ENCODE data around the gene AOPEP.

The AOPEP gene

DNA sequence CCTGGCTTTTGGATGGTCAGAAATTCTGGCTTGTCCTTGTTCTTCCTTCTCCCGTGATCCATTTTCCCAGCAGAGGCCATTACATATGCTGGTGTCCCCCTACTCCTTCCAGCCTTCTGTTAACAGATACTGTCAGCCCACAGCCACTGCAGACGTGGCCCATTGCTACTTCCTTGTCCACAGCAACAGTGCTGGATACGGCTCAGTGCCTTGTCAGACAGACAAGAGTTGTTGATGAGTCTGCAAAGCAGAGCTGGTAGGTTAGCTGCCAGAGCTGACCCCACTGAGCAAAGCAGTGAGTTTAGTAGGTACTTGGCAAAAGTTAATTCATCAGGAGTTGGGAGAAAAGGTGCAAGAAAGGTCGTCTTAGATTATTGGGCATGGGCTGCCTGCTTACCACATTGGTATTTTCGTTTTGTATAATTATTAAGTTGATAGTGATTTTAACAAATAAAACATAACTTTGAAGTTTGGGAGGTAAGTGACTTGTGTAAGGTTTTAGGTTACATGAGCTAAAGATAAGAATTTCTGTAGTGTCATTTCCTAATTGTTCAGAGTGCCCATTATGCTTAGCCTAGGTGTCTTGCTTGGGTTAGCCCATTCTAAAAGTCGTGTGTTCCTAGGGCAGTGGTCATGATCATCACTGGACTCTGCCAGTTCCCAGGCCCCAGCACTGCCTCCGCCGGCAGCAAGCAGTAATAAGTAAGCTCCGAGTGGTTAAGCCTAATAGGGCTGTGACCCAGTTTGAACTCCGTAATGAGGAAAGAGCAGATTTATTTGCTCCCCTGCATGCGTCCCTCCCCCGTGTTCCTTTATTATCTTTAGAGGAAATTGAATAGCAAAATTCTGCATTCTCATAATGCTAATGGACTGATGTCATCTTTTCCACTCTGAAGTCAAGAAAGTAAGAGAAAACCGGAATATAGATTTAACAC lies 299.0 kb downstream of the AOPEP start:
- no peak for DNase-seq

DNA sequence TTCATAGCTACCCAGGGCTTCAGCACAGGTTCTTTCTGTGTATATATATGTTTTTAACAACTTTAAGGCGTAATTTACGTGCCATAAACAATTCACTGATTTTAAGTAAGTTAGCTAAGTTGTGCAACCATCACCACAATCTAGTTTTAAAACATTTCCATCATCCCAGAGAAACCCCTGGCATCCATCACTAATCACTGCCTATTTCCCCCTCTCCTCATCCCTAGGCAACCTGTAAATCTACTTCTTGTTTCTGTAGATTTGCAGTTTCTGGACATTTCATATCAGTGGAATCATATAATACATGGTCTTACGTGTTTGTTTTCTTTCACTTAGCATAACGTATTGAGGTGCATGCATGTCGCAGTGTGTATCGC lies 299.6 kb downstream of the AOPEP start:
- no peak for DNase-seq

DNA sequence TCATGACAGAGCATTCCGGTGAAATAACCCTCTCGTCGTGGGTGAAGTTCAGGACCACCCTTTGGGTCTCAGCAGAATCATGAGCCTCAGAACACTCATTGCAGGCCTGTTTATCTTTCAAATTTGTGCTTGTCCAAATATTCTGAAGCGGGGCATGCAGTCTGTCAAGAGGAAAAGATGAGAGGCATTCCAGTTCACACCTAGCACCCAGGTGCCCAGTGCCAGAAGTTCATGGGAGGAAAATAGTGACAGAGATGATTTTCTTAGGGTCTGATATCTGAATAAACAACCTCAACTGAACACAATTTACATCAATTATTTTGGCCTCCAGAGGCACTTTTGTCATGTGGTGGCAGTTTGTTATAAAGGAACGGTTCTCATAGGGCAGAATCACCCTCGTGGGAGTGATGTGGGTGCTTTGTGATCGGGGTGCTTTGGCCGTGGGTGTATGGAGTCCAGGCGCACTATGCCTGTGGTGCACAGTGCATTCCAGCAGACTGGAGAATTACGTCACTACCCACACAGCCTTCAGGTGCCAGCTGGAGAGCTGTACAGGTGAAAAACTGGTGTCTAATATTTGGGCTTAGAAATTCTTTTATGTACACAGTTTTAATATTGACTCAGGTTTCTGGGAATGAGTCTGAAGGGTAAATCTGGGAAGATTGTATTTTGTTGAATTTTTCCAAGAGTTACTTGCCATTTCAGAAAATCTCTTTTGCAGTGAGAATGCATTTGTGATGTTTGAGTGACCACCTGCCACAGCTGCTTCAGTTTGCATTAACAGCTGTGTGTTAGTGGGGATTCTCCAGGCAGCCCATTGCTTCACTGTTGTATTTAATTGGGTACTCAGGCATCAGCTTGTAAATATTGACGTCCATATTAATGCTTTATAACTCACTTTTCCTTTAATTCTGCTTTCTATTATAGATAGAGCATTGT lies 301.7 kb downstream of the AOPEP start:
- DNase-seq: no peak

GRCh38 chr9:95028853-95029219 lies 302.3 kb downstream of the AOPEP start:
- no peak for DNase-seq

- DNase-seq: no peak
Observed at GRCh38 chr9:95029288-95029687, 302.8 kb downstream of the AOPEP start.

DNA sequence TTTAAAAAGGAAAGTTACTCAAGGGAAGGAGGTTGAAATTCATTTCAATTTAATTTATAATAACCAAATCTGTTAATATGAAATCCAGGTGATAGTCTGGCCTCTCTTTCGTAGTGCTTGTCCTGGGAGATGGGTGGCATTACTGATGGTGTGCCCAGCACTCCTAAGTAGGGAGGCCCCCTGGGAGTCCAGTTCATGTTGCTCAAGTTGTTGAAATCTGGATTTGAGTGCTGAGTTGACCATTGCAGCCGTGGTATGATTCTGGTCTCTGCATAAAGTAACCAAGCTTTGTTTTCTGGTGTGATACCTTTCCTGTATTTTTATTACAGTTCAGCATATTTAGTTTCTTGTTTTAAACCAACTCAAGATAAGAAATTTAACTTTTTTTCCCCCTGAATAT lies 303.2 kb downstream of the AOPEP start:
- no peak for DNase-seq

- no peak for DNase-seq
Observed at GRCh38 chr9:95030344-95030743, 303.8 kb downstream of the AOPEP start.

DNA sequence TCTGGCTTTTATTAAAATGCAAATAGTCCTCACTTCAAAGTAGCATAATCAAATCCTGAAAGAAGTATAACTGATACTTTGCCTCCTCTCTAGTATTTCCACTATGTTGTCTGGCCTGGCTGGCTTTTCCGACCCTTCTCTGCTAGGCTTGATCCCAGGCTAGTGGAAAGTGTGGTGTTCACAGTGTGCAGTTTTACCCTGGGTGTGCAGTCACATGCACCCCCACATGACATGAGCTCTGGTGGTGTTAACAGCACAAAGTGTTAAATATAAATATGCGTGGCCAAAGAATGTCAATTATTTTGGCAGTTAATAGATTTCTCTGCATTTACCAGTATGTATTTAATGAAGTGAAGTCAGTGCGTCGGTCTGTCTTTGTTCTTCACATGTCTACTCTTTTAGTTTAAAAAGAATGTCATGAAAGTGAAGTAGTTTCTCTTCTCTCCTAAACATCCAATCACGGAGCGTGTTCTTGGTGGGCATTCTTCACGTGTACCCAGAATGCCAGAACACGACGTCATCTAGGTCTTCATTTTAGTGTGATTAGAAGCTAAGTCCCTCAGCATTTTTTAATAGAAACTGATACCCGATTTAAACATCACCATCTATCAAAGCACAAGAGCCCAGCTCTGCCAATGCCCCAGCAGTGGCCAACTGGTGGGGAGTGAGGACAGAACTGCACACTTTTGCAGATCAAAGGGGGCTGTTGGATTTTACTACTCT lies 304.6 kb downstream of the AOPEP start:
- no peak for DNase-seq

GRCh38 chr9:95031711-95032461 lies 305.4 kb downstream of the AOPEP start:
- no peak for DNase-seq

GRCh38 chr9:95032580-95033341 lies 306.3 kb downstream of the AOPEP start:
- no peak for DNase-seq

DNA sequence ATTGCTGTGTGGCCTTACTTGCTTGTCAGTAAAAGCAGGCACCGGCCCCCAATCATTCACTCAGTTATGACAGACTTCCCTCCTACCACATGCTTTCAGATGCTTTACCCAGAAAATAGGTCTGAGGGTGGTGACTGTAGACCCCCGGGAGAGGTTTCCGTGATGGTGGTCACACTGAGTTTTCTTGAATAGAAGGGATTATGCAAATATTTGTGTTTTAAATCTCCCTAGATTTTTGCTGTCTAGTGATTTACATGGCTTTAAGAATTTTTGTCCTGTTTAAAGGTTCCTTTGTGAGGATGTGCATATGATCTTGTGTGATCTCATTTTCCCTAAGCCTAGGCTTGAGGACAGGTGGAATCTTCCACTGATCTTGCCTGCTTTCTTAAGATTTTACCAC lies 309.3 kb downstream of the AOPEP start:
- no peak for DNase-seq

DNA sequence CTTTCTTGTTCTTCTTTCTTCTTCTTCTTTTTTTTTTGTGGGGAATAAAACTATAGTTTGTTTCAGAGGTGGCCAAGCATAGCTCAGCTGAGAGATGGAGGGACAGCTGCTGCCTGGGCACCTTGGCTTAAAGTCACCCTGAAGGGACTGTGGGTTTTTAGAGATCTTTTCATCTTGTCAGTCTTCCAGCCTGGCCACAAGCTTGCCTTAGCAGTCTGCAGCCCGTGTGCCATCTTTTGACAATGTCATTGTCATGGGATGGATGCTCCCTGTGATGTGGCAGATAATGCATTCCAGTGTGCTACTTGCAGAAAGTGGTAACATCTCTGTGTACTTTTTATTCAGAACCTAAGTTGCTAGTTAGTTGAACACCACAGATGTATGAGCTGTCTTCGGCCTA lies 310.2 kb downstream of the AOPEP start:
- DNase-seq: no peak

- no peak for DNase-seq
Observed at GRCh38 chr9:95037789-95038521, 311.5 kb downstream of the AOPEP start.

GRCh38 chr9:95038666-95039065 lies 312.2 kb downstream of the AOPEP start:
- no peak for DNase-seq

DNA sequence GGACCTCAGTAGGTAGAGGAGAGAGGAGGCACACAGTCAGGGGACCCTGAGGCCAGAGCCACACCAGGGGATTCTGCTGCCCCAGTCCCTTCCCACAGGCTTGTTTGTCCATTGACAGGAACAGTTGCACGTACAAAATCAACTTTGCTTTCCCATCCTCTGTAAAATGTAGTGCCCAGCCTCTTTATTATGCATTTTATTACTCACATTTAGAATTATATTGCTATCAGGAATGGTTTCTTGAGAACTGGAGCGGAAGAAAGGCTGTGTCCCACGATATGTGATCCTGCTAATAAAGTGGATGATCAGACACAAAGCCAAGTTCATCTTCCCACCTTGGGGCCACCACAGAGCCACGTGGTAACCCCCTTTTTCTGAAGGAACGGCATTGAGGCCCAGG lies 313.6 kb downstream of the AOPEP start:
- DNase-seq: no peak

- no peak for DNase-seq
Observed at GRCh38 chr9:95043826-95044225, 317.3 kb downstream of the AOPEP start.

- DNase-seq: no peak
Observed at GRCh38 chr9:95044731-95045508, 318.4 kb downstream of the AOPEP start.

GRCh38 chr9:95045751-95046150 lies 319.3 kb downstream of the AOPEP start:
- DNase-seq: no peak

DNA sequence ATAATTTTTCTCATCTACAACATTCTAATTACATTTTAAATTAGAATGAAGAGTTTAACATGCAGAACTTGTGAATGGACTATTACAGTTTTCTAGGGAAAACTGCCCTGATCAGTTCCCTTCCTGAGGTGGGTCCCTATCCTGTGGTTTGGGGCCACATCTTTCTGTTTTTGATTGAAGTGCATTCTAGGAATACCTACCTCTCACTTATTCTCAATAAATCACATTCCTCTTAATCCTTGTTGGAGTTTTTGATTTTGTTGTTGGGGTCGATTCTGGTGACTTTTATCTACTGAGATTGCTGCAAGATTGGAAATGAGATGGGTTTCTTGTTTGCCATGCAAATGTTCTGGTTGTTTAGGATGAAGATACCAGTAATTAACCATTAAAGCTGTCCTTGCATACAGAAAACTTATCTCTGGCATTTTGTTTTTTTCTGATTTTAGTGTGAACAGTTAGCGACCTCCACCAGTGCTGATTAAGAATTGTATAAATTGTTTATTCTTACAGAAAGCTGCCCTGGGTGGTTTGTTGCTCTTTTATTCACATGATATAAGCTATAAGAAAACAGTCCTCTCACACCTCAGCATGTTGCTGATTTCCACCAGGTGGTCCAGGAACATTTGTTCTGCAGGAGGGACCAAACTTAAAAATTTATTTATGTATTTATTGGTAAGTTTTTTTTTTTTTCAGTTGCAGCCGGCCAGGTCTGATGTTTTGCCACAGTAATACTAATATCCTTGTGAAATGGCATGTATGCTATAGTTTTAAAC lies 321.1 kb downstream of the AOPEP start:
- DNase-seq: no peak
